HL-60/S4 treated with phorbol 12-myristate 13-acetate at 8.2 ng/mL for 4 days and 3 days (cell line): Measurements from ENCODE around the gene CC2D2B.

Experiments used
- in situ Hi-C: fragments of 300-500 bp; cut with MboI; formaldehyde crosslinking; loops from 2 replicates; pipeline ENCODE4 v1.15.0; 2022; ENCODE audit warnings: low sequenced_read_pairs

The CC2D2B gene

GRCh38 chr10:96074776-96075175 is 167.0 kb downstream of the CC2D2B start:
- in situ Hi-C loops, result no loop called here

GRCh38 chr10:96075977-96076376 is 168.2 kb downstream of the CC2D2B start:
- in situ Hi-C loops, result no loop called here

GRCh38 chr10:96077156-96077555 is 169.4 kb downstream of the CC2D2B start:
- in situ Hi-C loops, result no loop called here

- in situ Hi-C loops, result no loop called here
These were observed 174.4 kb downstream of the CC2D2B start for GRCh38 chr10:96082153-96082552.
